Measurements from ENCODE around the gene CAD. TPM values are rescaled to one million over a fixed set of nuclear protein-coding genes. Genes with fewer than 3 reads are reported as not detected.

CAD gene
- total and polyA plus RNA-seq, 2 experiments from 2014 or later = 17.1 to 23.9 TPM

GRCh38 chr2:27219091-27219490 is 1.9 kb downstream of the CAD start:
- in situ Hi-C loops (cut with MboI) = no loop called here
- 0 out of 2 replicates have a peak, but pooled peaks cover 3% of the 10 kb centered on the region for H3K4me1 ChIP-seq (ENCODE audit: insufficient read depth)

GRCh38 chr2:27220091-27220490 is 2.9 kb downstream of the CAD start:
- peaks cover 20% of the 10 kb centered on the region for H3K36me3 ChIP-seq (ENCODE audit: low read depth)
- no peaks in the 10 kb centered on the region for H3K27me3 ChIP-seq (replicated peaks; ENCODE audit: insufficient read depth)
- H3F3A ChIP-seq (ENCODE audit: insufficient read depth) = no peaks in the 10 kb centered on the region
- H4K20me1 ChIP-seq (ENCODE audit: insufficient read depth) = no peaks in the 10 kb centered on the region
- DNase-seq = no peak
- no peak overlapping the region for H3K4me2 ChIP-seq (ENCODE audit: unreplicated experiment)
- H3K79me2 ChIP-seq (ENCODE audit: insufficient read depth) = peaks cover 24% of the 10 kb centered on the region
- H2AFZ ChIP-seq = no peak overlapping the region
- in situ Hi-C loops (cut with MboI) = no loop called here
- no peak overlapping the region for H3K9ac ChIP-seq
- TF ChIP-seq EZH2phosphoT487 (IDR thresholded peaks at IDR 0.05; ENCODE audit: insufficient read depth, low read depth) = no peak
- no peak for TF ChIP-seq EZH2 (IDR thresholded peaks at IDR 0.05; ENCODE audit: insufficient read depth, poor library complexity, severe bottlenecking)
- H3K4me1 ChIP-seq (ENCODE audit: insufficient read depth) = 0 out of 2 replicates have a peak, but pooled peaks cover 3% of the 10 kb centered on the region
- no peaks in the 10 kb centered on the region for H3K9me2 ChIP-seq (ENCODE audit: insufficient read depth)
- WGBS, 2 experiments (ENCODE audit: low coverage in 1 of 2, low lambda C conversion rate in 2 of 2, missing lambda C conversion rate in 2 of 2) = 96 to 97% methylated on average over 7 of the region's 7 CpGs
- H3K9me3 ChIP-seq (ENCODE audit: low read depth) = no peaks in the 10 kb centered on the region
- no peak overlapping the region for H3K27ac ChIP-seq
- H3K4me3 ChIP-seq = no peak overlapping the region

More at GRCh38 chr2:27219091-27219490, 1.9 kb downstream of the CAD start:
- H3K9ac ChIP-seq = no peak overlapping the region
- H3K4me3 ChIP-seq = no peak overlapping the region
- no peaks in the 10 kb centered on the region for H3K27me3 ChIP-seq (replicated peaks; ENCODE audit: insufficient read depth)
- no peak overlapping the region for H2AFZ ChIP-seq
- TF ChIP-seq EZH2phosphoT487 (IDR thresholded peaks at IDR 0.05; ENCODE audit: insufficient read depth, low read depth) (no peak), EZH2 (IDR thresholded peaks at IDR 0.05; ENCODE audit: insufficient read depth, poor library complexity, severe bottlenecking) (no peak)
- no peak for DNase-seq
- H3K27ac ChIP-seq = no peak overlapping the region
- no peak overlapping the region for H3K4me2 ChIP-seq (ENCODE audit: unreplicated experiment)
- no peaks in the 10 kb centered on the region for H3K9me3 ChIP-seq (ENCODE audit: low read depth)
- no peaks in the 10 kb centered on the region for H4K20me1 ChIP-seq (ENCODE audit: insufficient read depth)
- peaks cover 13% of the 10 kb centered on the region for H3K36me3 ChIP-seq (ENCODE audit: low read depth)
- H3K9me2 ChIP-seq (ENCODE audit: insufficient read depth) = no peaks in the 10 kb centered on the region
- 96 to 97% methylated on average over 2 of the region's 2 CpGs for WGBS, 2 experiments (ENCODE audit: low coverage in 1 of 2, low lambda C conversion rate in 2 of 2, missing lambda C conversion rate in 2 of 2)
- H3K79me2 ChIP-seq (ENCODE audit: insufficient read depth) = peaks cover 31% of the 10 kb centered on the region
- H3F3A ChIP-seq (ENCODE audit: insufficient read depth) = 0 out of 2 replicates have a peak, but pooled peaks cover 1% of the 10 kb centered on the region

GRCh38 chr2:27221166-27221565 is 4.0 kb downstream of the CAD start:
- H3K4me3 ChIP-seq = no peak overlapping the region
- H3K27me3 ChIP-seq (replicated peaks; ENCODE audit: insufficient read depth) = no peaks in the 10 kb centered on the region
- 98 to 99% methylated on average over 3 of the region's 3 CpGs for WGBS, 2 experiments (ENCODE audit: low coverage in 1 of 2, low lambda C conversion rate in 2 of 2, missing lambda C conversion rate in 2 of 2)
- H3K79me2 ChIP-seq (ENCODE audit: insufficient read depth) = peaks cover 24% of the 10 kb centered on the region
- no peaks in the 10 kb centered on the region for H3K9me3 ChIP-seq (ENCODE audit: low read depth)
- TF ChIP-seq EZH2phosphoT487 (IDR thresholded peaks at IDR 0.05; ENCODE audit: insufficient read depth, low read depth) (no peak), EZH2 (IDR thresholded peaks at IDR 0.05; ENCODE audit: insufficient read depth, poor library complexity, severe bottlenecking) (no peak)
- H2AFZ ChIP-seq = no peak overlapping the region
- H3K9ac ChIP-seq = no peak overlapping the region
- peaks cover 24% of the 10 kb centered on the region for H3K36me3 ChIP-seq (ENCODE audit: low read depth)
- H3K27ac ChIP-seq = no peak overlapping the region
- H3F3A ChIP-seq (ENCODE audit: insufficient read depth) = no peaks in the 10 kb centered on the region
- in situ Hi-C loops (cut with MboI) = no loop called here
- no peak overlapping the region for H3K4me2 ChIP-seq (ENCODE audit: unreplicated experiment)
- no peaks in the 10 kb centered on the region for H3K9me2 ChIP-seq (ENCODE audit: insufficient read depth)
- H3K4me1 ChIP-seq (ENCODE audit: insufficient read depth) = 0 out of 2 replicates have a peak, but pooled peaks cover 3% of the 10 kb centered on the region
- no peak for DNase-seq
- no peaks in the 10 kb centered on the region for H4K20me1 ChIP-seq (ENCODE audit: insufficient read depth)

GRCh38 chr2:27222407-27222806 is 5.2 kb downstream of the CAD start:
- Histone ChIP-seq H3K4me1 (ENCODE audit: insufficient read depth) (no peaks in the 10 kb centered on the region), H3K79me2 (ENCODE audit: insufficient read depth) (peaks cover 24% of the 10 kb centered on the region), H3K4me2 (ENCODE audit: unreplicated experiment) (no peak overlapping the region), H3K9me3 (ENCODE audit: low read depth) (no peaks in the 10 kb centered on the region), H3F3A (ENCODE audit: insufficient read depth) (no peaks in the 10 kb centered on the region), H3K36me3 (ENCODE audit: low read depth) (peaks cover 31% of the 10 kb centered on the region), H3K27ac (no peak overlapping the region), H3K27me3 (replicated peaks; ENCODE audit: insufficient read depth) (no peaks in the 10 kb centered on the region), H4K20me1 (ENCODE audit: insufficient read depth) (no peaks in the 10 kb centered on the region), H3K9me2 (ENCODE audit: insufficient read depth) (no peaks in the 10 kb centered on the region), H3K9ac (no peak overlapping the region), H2AFZ (no peak overlapping the region), H3K4me3 (no peak overlapping the region)
- TF ChIP-seq EZH2phosphoT487 (IDR thresholded peaks at IDR 0.05; ENCODE audit: insufficient read depth, low read depth) = no peak
- no peak for TF ChIP-seq EZH2 (IDR thresholded peaks at IDR 0.05; ENCODE audit: insufficient read depth, poor library complexity, severe bottlenecking)
- in situ Hi-C loops (cut with MboI) = no loop called here
- WGBS, 2 experiments (ENCODE audit: low coverage in 1 of 2, low lambda C conversion rate in 2 of 2, missing lambda C conversion rate in 2 of 2) = 96 to 99% methylated on average over 5 of the region's 5 CpGs
- no peak for DNase-seq

GRCh38 chr2:27223416-27223815 is 6.2 kb downstream of the CAD start:
- Histone ChIP-seq H3F3A (ENCODE audit: insufficient read depth) (no peaks in the 10 kb centered on the region), H3K4me3 (no peak overlapping the region), H3K27me3 (replicated peaks; ENCODE audit: insufficient read depth) (no peaks in the 10 kb centered on the region), H3K9ac (no peak overlapping the region), H3K79me2 (ENCODE audit: insufficient read depth) (peaks cover 15% of the 10 kb centered on the region), H3K9me2 (ENCODE audit: insufficient read depth) (no peaks in the 10 kb centered on the region), H4K20me1 (ENCODE audit: insufficient read depth) (no peaks in the 10 kb centered on the region), H3K27ac (no peak overlapping the region), H3K36me3 (ENCODE audit: low read depth) (peaks cover 39% of the 10 kb centered on the region), H3K4me1 (ENCODE audit: insufficient read depth) (no peaks in the 10 kb centered on the region), H2AFZ (no peak overlapping the region), H3K9me3 (ENCODE audit: low read depth) (no peaks in the 10 kb centered on the region), H3K4me2 (ENCODE audit: unreplicated experiment) (no peak overlapping the region)
- 93 to 94% methylated on average over 6 of the region's 6 CpGs for WGBS, 2 experiments (ENCODE audit: low coverage in 1 of 2, low lambda C conversion rate in 2 of 2, missing lambda C conversion rate in 2 of 2)
- in situ Hi-C loops (cut with MboI) = no loop called here
- DNase-seq = no peak
- no peak for TF ChIP-seq EZH2phosphoT487 (IDR thresholded peaks at IDR 0.05; ENCODE audit: insufficient read depth, low read depth)
- no peak for TF ChIP-seq EZH2 (IDR thresholded peaks at IDR 0.05; ENCODE audit: insufficient read depth, poor library complexity, severe bottlenecking)

Data from GM23248 (cell line).